GM21825 (cell line): ENCODE measurements around the gene DNAJC22.

Source experiments
- ATAC-seq: cut with Tn5 transposase; IDR thresholded peaks from one replicate; pipeline ENCODE4 v1.9.1; 2021; ENCODE audit warnings: mild to moderate bottlenecking, moderate library complexity; ENCODE audit not compliant: unreplicated experiment

Gene DNAJC22

GRCh38 chr12:49342914-49343731 lies 3.6 kb upstream of the DNAJC22 start:
- ATAC-seq: no peak

DNA sequence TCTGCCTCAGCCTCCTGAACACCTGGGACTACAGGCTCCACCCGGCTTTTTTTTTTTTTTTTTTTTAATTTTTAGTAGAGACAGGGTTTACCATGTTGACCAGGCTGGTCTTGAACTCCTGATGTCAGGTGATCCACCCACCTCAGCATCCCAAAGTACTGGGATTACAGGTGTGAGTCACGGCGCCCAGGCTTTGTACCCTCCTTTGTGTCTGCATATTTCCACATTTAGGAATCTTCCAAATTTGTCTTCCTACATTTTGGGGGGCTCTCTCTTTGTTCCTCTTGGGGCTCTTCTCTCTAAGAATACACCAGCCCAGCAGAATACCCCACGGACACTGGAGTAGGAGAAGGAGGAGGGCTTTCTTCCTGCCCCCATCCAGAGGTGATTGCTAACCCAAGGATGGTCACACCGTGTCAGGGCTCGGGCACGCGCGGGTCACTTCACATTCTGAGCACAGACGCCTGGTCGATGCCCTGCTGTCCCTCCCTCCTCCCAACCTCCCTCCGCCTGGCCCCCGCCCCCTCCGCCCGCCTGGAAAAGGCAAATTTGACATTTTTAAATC lies 2.1 kb upstream of the DNAJC22 start:
- ATAC-seq: no peak

- ATAC-seq: peak; percentile 41
These were observed 1.4 kb upstream of the DNAJC22 start for GRCh38 chr12:49345051-49345824.

DNA sequence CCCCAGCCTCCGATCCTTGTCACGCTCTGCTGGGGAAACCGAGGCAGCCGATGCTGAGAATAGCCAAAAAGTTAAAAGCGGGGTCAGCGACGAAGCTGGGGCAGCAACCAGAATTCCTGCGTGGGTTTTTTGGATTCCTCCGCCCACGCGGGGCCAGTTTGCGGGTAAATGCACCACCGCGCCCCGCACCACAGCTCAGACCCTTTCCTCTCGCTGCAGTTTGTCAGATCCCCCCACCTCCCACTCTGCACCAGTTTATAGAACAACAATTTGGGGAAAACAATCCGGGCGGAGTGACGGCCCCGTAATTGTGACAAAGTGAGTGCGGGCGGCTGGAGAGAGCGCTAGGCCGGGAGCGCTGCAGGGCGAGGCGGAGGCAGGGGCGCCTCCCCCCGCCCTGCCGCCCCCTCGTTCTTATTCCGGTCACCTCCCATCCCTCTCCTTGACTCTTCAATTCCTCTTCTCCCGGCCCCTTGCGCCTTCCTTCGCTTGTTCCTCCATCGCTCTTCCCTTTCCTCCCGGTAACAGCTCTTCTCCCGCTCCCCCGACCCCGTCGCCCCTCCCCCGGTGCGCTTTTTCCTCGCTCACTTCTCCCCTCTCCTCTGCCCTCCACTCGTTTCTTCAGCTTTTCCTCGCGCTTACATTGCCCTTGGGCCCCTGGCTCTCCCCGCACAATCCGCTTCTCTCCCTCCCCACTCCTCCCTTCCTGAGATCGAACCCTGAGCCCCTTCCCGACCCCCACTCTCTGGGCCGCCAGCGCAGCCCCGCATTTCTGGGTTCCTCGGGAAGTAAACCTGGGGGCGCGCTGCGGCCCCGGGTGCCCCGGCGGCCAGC lies 646 bp upstream of the DNAJC22 start:
- ATAC-seq: no peak

- peak; percentile 45 for ATAC-seq
These were observed 864 bp downstream of the DNAJC22 start for GRCh38 chr12:49347311-49348193.

DNA sequence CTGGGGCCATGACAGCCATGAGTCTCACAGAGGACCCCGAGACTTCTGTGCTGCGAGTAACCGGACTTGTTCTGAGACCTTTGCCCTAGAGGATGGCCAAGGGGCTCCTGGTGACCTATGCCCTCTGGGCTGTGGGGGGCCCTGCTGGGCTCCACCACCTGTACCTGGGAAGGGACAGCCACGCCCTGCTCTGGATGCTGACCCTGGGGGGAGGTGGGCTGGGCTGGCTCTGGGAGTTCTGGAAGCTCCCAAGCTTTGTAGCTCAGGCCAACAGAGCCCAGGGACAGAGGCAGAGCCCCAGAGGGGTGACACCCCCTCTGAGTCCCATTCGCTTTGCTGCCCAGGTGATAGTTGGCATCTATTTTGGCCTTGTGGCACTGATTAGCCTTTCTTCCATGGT lies 2.1 kb downstream of the DNAJC22 start:
- no peak for ATAC-seq

DNA sequence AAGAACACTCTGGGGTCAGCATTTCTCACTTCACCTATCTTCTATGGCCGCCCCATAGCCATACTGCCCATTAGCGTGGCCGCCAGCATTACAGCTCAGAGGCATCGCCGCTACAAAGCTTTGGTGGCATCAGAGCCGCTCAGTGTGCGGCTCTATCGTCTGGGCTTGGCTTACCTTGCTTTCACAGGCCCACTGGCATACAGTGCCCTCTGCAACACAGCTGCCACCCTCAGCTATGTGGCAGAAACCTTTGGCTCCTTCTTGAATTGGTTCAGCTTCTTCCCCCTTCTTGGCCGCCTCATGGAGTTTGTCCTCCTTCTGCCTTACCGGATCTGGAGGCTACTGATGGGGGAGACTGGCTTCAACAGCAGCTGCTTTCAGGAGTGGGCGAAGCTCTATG lies 2.6 kb downstream of the DNAJC22 start:
- ATAC-seq: no peak

DNA sequence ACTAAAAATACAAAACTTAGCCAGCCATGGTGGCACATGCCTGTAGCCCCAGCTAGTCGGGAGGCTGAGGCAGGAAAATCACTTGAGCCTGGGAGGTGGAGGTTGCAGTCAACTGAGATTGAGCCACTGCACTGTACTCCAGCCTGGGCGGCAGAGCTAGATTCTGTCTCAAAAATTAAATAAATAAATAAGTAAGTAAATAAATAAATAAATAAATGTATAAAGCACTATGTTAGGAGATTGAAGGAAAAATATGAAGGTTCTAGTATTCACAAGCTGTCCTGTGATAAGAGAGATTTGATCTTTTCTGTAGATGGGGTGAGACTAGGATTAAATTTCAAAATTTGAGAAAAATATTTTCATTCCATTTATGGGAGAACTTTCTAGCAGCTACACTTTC lies 5.7 kb downstream of the DNAJC22 start:
- no peak for ATAC-seq

GRCh38 chr12:49355913-49356312 lies 9.2 kb downstream of the DNAJC22 start:
- ATAC-seq: no peak

DNA sequence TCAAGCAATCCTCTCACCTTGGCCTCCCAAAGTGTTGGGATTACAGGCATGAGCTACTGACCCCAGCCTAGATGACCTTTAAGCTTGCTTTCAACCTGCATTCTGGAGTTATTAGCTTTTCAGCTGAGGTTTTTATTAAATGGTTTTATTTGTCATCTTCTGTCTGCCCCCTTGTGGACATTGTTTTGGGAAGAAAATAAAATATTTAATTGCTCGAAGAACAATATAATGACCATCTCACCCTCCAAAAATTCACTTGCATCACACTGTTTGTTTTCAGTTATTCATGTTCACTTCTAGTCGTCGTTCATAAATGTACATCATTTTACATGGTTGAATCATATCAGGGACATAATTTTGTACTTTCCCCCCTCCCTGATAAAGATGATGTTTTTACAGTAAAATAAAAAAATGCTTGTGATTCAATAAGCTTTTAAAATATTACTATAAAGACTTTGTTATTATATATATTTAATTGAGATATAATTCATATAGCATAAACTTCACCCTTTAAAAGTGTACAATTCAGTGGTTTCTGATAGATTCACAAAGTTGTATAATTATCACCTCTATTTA lies 10.5 kb downstream of the DNAJC22 start:
- ATAC-seq: no peak

DNA sequence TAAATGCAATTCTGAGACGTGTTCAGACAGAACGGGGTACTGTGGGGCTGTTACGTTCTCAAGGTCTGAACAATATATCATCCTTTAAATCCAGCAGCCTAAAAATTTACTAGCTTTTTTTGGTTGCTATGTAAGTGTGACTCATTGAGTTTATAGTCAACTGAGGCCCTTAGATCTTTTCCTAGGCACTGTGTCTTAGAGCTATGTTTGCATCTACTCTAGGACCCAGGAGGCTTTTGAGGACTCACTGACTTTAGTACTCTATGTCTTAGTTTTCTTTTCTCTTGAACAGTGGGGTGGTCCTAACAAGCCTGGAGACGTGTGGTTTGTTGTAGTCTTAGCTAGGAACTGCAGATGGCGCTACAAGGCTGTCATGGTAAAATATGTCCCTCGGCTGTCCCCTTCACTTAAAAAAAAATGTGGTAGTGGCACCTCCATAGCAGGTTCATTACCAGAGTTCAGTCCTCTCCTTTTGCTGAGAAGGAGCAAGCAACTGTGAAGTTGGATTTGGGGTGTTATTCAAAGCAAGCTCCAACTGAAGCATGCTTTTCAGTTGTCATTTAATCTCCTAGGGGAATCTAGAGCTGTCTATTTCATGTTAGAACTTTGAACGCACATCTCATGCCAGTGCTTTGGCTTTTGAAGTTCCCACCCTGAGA lies 11.9 kb downstream of the DNAJC22 start:
- no peak for ATAC-seq

- no peak for ATAC-seq
These were observed 13.0 kb downstream of the DNAJC22 start for GRCh38 chr12:49359671-49360070.

DNA sequence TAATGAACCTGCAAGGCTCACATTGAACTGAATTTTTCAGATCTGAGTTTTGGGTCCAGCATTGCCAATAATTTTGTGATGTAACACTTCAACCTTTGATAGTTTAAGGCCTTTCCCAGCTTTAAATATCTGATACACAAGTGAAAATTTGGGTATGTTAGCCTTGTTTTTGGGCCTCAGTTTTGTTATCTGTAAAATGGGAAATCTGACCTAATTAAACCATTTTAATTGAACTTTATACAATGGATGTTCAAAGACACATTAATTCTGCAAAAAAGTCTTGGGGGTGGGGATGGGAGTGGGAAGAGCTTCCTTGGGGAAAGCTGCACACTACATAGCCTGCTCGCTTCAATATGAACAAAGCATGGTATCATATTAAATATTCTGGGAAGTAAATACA lies 15.4 kb downstream of the DNAJC22 start:
- no peak for ATAC-seq

- ATAC-seq: no peak
These were observed 18.3 kb downstream of the DNAJC22 start for GRCh38 chr12:49364989-49365388.

- no peak for ATAC-seq
These were observed 18.9 kb downstream of the DNAJC22 start for GRCh38 chr12:49365542-49365941.

GRCh38 chr12:49366096-49366651 lies 19.5 kb downstream of the DNAJC22 start:
- peak; percentile 1 for ATAC-seq

DNA sequence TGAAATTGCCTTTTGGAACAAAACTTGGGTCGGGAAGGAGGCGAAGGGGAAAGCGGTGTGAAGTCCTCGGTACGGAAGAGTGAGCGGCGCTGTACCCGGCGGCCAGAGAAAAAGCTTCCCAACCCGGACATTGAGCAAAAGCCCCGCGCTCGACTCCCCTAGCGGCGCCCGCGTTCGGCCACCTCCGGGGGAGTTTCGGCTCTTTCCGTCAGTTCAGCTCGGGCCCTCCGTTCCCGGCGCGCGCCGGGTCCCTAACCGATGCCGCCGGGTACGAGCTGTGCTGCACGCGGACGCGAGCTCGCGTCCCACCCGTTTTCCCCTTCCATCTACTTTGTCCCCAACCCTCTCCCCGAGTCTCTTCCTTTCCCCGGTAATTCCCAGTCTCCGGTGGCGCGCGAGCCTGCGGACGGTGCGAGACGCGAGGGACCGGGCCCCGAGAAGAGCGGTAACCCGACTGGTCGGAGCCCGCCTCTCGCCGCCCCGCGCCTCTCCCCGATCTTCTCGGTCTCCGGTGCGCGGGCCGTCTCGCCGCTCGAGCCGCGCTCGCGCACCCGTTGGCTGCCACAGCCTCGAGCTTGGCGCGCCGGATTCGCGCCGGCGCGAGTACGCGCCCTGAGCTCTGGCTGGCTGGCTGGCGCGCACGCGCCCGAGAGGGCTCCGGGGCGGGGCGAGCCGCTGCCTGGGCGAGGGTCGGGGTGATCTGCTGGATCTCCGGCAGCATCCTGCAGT lies 20.1 kb downstream of the DNAJC22 start:
- peak; percentile 56 for ATAC-seq
